HepG2 (cell line): ENCODE results near the gene ARTN. TPM values are rescaled to one million over a fixed set of nuclear protein-coding genes. Genes with fewer than 3 reads are reported as not detected.

Experiments used
- EED ChIP-seq: sonication (generic); formaldehyde crosslinking; IDR thresholded peaks from 2 replicates; pipeline ENCODE4 v1.5.0; 2020; ENCODE audit warnings: mild to moderate bottlenecking, missing genetic modification reagents
- ETV6 ChIP-seq: sonication (generic); formaldehyde crosslinking; conservative IDR thresholded peaks from 2 replicates; pipeline ENCODE4 v1.4.0; 2020; ENCODE audit warnings: missing genetic modification reagents
- GABPB1 ChIP-seq: IDR thresholded peaks from 2 replicates; pipeline ENCODE4 v1.6.1; 2016; ENCODE audit warnings: mild to moderate bottlenecking, missing genetic modification reagents, moderate library complexity, missing compliant biosample characterization
- HCFC1 ChIP-seq: fragments of 150-350 bp; IDR thresholded peaks from 2 replicates; pipeline ENCODE4 v1.6.1; 2014; ENCODE audit warnings: low read depth, low read length
- KAT7 ChIP-seq: IDR thresholded peaks from 2 replicates; pipeline ENCODE4 v1.6.1; 2018; ENCODE audit warnings: borderline replicate concordance, missing compliant biosample characterization
- PHF20 ChIP-seq: sonication (generic); formaldehyde crosslinking; IDR thresholded peaks from 2 replicates; pipeline ENCODE4 v1.5.0; 2020; ENCODE audit warnings: mild to moderate bottlenecking, missing genetic modification reagents
- SIN3A ChIP-seq: IDR thresholded peaks from 2 replicates; pipeline ENCODE4 v1.6.1; 2011; ENCODE audit warnings: low read depth, mild to moderate bottlenecking, control low read depth, low read length, borderline replicate concordance
- SIX4 ChIP-seq: sonication (generic); formaldehyde crosslinking; IDR thresholded peaks from 2 replicates; pipeline ENCODE4 v1.4.0; 2020; ENCODE audit warnings: missing genetic modification reagents
- SP2 ChIP-seq: sonication (generic); formaldehyde crosslinking; IDR thresholded peaks from 2 replicates; pipeline ENCODE4 v1.5.1; 2020; ENCODE audit warnings: mild to moderate bottlenecking, missing genetic modification reagents
- U2AF2 ChIP-seq: fragments of 200-400 bp; formaldehyde crosslinking; IDR thresholded peaks from 2 replicates; pipeline ENCODE4 v1.6.1; 2017; ENCODE audit warnings: low read depth, mild to moderate bottlenecking, low read length
- ZMYM3 ChIP-seq: sonication (generic); formaldehyde crosslinking; IDR thresholded peaks from 2 replicates; pipeline ENCODE4 v1.5.1; 2020; ENCODE audit warnings: mild to moderate bottlenecking, missing genetic modification reagents
- ZNF253 ChIP-seq: sonication (generic); formaldehyde crosslinking; IDR thresholded peaks from 2 replicates; pipeline ENCODE4 v1.8.0; 2022; ENCODE audit warnings: mild to moderate bottlenecking, missing genetic modification reagents, borderline replicate concordance
- ZNF331 ChIP-seq: sonication (generic); formaldehyde crosslinking; IDR thresholded peaks from 2 replicates; pipeline ENCODE4 v1.4.0; 2020; ENCODE audit warnings: missing genetic modification reagents
- ZNF547 ChIP-seq: sonication (generic); formaldehyde crosslinking; IDR thresholded peaks from 2 replicates; pipeline ENCODE4 v1.5.1; 2020; ENCODE audit warnings: mild to moderate bottlenecking, missing genetic modification reagents
- ZNF558 ChIP-seq: sonication (generic); formaldehyde crosslinking; IDR thresholded peaks from 2 replicates; pipeline ENCODE4 v1.9.0; 2022; ENCODE audit warnings: mild to moderate bottlenecking, missing genetic modification reagents, borderline replicate concordance
- polyA plus RNA-seq, 8 experiments: library from polyadenylated mRNA; depleted of rRNA in 3 of 8; stranded (reverse) in 7 of 8; unstranded in 1 of 8; fragments of >200 nt; fragmentation: Illumina TruSeq in 4 of 8; extraction: Trizol in 4 of 8; gene quantifications; 2 replicates each; pipeline versions ENCODE4 v1.2.1 to v1.2.3, GENCODE V29; 2011 to 2016; ENCODE audit warnings: low read depth in 4 of 8, missing spikeins in 1 of 8, mixed read lengths in 1 of 8; ENCODE audit not compliant: insufficient read depth in 1 of 8
- total RNA-seq, 5 experiments: library from RNA; depleted of rRNA; stranded (reverse); fragments of >200 nt; fragmentation: Illumina TruSeq; extraction: Trizol; gene quantifications; 2 replicates each; pipeline ENCODE4 v1.2.3, GENCODE V29; 2016; ENCODE audit warnings: low read depth in 1 of 5
- TF ChIP-seq, protein P1 (sequence below): sonication (generic); formaldehyde crosslinking; IDR thresholded peaks from 2 replicates; pipeline ENCODE4 v1.9.0; 2022; ENCODE audit warnings: low read depth, missing genetic modification reagents
- TF ChIP-seq, protein P2 (sequence below): sonication (generic); formaldehyde crosslinking; conservative IDR thresholded peaks from 2 replicates; pipeline ENCODE4 v1.5.0; 2020; ENCODE audit warnings: missing genetic modification reagents
- TF ChIP-seq, protein P3 (sequence below): IDR thresholded peaks from 2 replicates; pipeline ENCODE4 v1.6.1; 2016; ENCODE audit warnings: missing compliant biosample characterization, missing genetic modification reagents, borderline replicate concordance
- TF ChIP-seq, protein P4 (sequence below): sonication (generic); formaldehyde crosslinking; IDR thresholded peaks from 2 replicates; pipeline ENCODE4 v1.9.0; 2022; ENCODE audit warnings: missing genetic modification reagents, mild to moderate bottlenecking, borderline replicate concordance
- TF ChIP-seq, protein P5 (sequence below): fragments of 450-650 bp; IDR thresholded peaks from 2 replicates; pipeline ENCODE4 v1.6.1; 2017
- TF ChIP-seq, protein P6 (sequence below): sonication (generic); formaldehyde crosslinking; IDR thresholded peaks from 2 replicates; pipeline ENCODE4 v1.4.0; 2020; ENCODE audit warnings: missing genetic modification reagents, low read depth, mild to moderate bottlenecking, borderline replicate concordance

Gene ARTN
- total and polyA plus RNA-seq, 2 of the 13 experiments (the other 11 are each of a cell fraction or from before 2014, with no cell fraction given) = 0.11 to 0.62 TPM

DNA sequence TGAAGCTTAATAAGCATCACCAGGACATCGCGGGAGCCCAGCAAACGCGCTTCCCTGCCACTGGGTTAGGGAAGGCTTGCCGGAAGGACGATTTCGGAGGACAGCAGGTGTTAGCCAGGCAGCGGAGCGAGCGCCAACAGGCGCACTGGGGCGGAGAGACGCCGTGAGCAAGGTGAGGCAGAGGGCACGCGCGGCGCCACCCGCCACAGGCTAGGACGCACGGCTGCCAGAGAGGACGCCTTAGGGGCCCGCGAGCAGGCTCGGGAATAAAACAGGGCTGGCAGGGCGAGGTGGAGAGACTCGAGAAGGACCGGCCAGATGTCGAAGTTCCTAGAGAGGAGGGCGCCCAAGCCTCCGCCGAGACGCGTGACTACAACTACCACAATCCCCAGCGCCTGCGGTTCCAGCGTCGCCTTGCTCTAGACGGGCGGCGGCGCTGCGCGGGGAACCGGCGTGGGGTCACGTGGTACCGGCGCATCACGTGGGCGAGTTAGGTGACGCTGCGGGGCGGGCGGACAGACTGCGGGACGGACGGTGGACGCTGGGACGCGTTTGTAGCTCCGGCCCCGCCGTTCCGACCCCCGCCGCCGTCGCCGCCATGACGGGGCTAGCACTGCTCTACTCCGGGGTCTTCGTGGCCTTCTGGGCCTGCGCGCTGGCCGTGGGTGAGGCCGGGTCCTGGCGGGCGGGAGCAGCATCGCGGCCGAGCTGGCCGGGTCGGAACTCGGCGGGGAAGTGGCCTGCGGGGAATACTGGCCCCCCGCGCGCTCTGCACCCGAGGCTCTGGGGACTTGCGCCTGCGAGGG is 41.0 kb downstream of the ARTN start, which contains the start of gene ATP6V0B (continued):
- peak; percentile 90 for TF ChIP-seq HCFC1
- TF ChIP-seq, protein P1, sequence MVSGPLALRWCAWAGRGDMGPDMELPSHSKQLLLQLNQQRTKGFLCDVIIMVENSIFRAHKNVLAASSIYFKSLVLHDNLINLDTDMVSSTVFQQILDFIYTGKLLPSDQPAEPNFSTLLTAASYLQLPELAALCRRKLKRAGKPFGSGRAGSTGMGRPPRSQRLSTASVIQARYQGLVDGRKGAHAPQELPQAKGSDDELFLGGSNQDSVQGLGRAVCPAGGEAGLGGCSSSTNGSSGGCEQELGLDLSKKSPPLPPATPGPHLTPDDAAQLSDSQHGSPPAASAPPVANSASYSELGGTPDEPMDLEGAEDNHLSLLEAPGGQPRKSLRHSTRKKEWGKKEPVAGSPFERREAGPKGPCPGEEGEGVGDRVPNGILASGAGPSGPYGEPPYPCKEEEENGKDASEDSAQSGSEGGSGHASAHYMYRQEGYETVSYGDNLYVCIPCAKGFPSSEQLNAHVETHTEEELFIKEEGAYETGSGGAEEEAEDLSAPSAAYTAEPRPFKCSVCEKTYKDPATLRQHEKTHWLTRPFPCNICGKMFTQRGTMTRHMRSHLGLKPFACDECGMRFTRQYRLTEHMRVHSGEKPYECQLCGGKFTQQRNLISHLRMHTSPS = peak; percentile 48; the same call in 1 of the 2 replicates
- no peak for TF ChIP-seq ZMYM3 (CRISPR knock-in tag)
- peak; percentile 85; the same call in 1 of the 2 replicates for TF ChIP-seq KAT7 (CRISPR knock-in tag)
- TF ChIP-seq, protein P2, sequence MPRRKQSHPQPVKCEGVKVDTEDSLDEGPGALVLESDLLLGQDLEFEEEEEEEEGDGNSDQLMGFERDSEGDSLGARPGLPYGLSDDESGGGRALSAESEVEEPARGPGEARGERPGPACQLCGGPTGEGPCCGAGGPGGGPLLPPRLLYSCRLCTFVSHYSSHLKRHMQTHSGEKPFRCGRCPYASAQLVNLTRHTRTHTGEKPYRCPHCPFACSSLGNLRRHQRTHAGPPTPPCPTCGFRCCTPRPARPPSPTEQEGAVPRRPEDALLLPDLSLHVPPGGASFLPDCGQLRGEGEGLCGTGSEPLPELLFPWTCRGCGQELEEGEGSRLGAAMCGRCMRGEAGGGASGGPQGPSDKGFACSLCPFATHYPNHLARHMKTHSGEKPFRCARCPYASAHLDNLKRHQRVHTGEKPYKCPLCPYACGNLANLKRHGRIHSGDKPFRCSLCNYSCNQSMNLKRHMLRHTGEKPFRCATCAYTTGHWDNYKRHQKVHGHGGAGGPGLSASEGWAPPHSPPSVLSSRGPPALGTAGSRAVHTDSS (CRISPR knock-in tag) = no peak
- no peak; the same call in 1 of the 2 replicates for TF ChIP-seq ZNF547 (CRISPR knock-in tag)
- 0 out of 2 replicates have a peak, but pooled peaks have one; percentile 58 for TF ChIP-seq ZNF558
- peak; percentile 94; the same call in 1 of the 2 replicates for TF ChIP-seq SIN3A
- TF ChIP-seq ZNF331 = no peak
- TF ChIP-seq, protein P3, sequence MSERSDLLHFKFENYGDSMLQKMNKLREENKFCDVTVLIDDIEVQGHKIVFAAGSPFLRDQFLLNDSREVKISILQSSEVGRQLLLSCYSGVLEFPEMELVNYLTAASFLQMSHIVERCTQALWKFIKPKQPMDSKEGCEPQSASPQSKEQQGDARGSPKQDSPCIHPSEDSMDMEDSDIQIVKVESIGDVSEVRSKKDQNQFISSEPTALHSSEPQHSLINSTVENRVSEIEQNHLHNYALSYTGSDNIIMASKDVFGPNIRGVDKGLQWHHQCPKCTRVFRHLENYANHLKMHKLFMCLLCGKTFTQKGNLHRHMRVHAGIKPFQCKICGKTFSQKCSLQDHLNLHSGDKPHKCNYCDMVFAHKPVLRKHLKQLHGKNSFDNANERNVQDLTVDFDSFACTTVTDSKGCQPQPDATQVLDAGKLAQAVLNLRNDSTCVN (CRISPR knock-in tag) = peak; percentile 71
- TF ChIP-seq SP2 (CRISPR knock-in tag) = peak; percentile 35; the same call in 1 of the 2 replicates
- peak; percentile 77 for TF ChIP-seq PHF20 (CRISPR knock-in tag)
- no peak for TF ChIP-seq ZNF253 (CRISPR knock-in tag)
- TF ChIP-seq, protein P4, sequence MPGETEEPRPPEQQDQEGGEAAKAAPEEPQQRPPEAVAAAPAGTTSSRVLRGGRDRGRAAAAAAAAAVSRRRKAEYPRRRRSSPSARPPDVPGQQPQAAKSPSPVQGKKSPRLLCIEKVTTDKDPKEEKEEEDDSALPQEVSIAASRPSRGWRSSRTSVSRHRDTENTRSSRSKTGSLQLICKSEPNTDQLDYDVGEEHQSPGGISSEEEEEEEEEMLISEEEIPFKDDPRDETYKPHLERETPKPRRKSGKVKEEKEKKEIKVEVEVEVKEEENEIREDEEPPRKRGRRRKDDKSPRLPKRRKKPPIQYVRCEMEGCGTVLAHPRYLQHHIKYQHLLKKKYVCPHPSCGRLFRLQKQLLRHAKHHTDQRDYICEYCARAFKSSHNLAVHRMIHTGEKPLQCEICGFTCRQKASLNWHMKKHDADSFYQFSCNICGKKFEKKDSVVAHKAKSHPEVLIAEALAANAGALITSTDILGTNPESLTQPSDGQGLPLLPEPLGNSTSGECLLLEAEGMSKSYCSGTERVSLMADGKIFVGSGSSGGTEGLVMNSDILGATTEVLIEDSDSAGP (CRISPR knock-in tag) = peak; percentile 89
- TF ChIP-seq SIX4 = no peak
- no peak for TF ChIP-seq U2AF2
- TF ChIP-seq ETV6 (CRISPR knock-in tag) = no peak
- TF ChIP-seq, protein P5, sequence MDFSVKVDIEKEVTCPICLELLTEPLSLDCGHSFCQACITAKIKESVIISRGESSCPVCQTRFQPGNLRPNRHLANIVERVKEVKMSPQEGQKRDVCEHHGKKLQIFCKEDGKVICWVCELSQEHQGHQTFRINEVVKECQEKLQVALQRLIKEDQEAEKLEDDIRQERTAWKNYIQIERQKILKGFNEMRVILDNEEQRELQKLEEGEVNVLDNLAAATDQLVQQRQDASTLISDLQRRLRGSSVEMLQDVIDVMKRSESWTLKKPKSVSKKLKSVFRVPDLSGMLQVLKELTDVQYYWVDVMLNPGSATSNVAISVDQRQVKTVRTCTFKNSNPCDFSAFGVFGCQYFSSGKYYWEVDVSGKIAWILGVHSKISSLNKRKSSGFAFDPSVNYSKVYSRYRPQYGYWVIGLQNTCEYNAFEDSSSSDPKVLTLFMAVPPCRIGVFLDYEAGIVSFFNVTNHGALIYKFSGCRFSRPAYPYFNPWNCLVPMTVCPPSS = no peak
- peak; percentile 92 for TF ChIP-seq GABPB1 (CRISPR knock-in tag)
- no peak for TF ChIP-seq EED (CRISPR knock-in tag)
- TF ChIP-seq, protein P6, sequence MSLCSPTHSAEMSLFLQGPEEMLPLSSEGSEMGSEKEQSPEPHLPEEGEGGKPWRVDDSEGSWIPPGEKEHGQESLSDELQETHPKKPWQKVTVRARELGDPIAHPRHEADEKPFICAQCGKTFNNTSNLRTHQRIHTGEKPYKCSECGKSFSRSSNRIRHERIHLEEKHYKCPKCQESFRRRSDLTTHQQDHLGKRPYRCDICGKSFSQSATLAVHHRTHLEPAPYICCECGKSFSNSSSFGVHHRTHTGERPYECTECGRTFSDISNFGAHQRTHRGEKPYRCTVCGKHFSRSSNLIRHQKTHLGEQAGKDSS (CRISPR knock-in tag) = no peak
